Gastroesophageal sphincter (tissue), 3 donors: ENCODE data around the gene FITM2.

Experiments used
- CTCF ChIP-seq, 4 experiments: fragments of 200-600 bp in 2 of 4; fragments of 450-650 bp in 2 of 4; sonication (generic) in 1 of 4; IDR thresholded peaks; one replicate each; pipeline ENCODE4 v1.5.1; 2017 to 2019; ENCODE audit warnings: antibody characterized with exemption in 4 of 4, mild to moderate bottlenecking in 2 of 4, moderate library complexity in 2 of 4
- POLR2A ChIP-seq, 2 donors: fragments of 450-650 bp; IDR thresholded peaks; one replicate each; pipeline ENCODE4 v1.6.1; 2017; ENCODE audit warnings: antibody characterized with exemption in 2 of 2, mild to moderate bottlenecking in 2 of 2, moderate library complexity in 1 of 2

- TF ChIP-seq POLR2A (IDR thresholded peaks at IDR 0.05) (no peak), CTCF (IDR thresholded peaks at IDR 0.05) (no peak)
These were observed 23.3 kb upstream of the FITM2 start for GRCh38 chr20:44334306-44334705.
